Endothelial cell of umbilical vein (primary cell): ENCODE results near the gene KCNH2. TPM values are rescaled to one million over a fixed set of nuclear protein-coding genes. Genes with fewer than 3 reads are reported as not detected.

Source experiments
- BruUV-seq: library from RNA; stranded (reverse); fragments of 400-500 nt; replicated peaks from 2 replicates; lab custom pipeline; 2021; lab: Mats Ljungman, UMichigan
- CTCF ChIA-PET: fragments of 300-600, 350-600 bp; sonication (Branson Sonifier 250); formaldehyde crosslinking; loops from one replicate; lab custom pipeline; 2021; ENCODE audit warnings: antibody characterized with exemption, inconsistent platforms; lab: Charles Lee
- POLR2A ChIA-PET: fragments of 300-600, 350-600 bp; sonication (Branson Sonifier 250); formaldehyde crosslinking; loops from one replicate; lab custom pipeline; 2021; ENCODE audit warnings: antibody characterized with exemption, inconsistent platforms; lab: Charles Lee
- DNase-seq: peaks from one replicate; pipeline ENCODE4 v3.0.0-alpha.2; 2011; ENCODE audit warnings: low read depth, low spot score
- FAIRE-seq: peaks from 2 replicates; lab custom pipeline; 2011; peaks lifted over from hg19 to GRCh38; lab: Jason Lieb, UNC
- H2AFZ ChIP-seq: 2 replicates; pipeline ENCODE4 v1.6.0; 2012; ENCODE audit warnings: low read depth, low read length, control low read depth, inconsistent platforms
- H3K27ac ChIP-seq: 2 replicates; pipeline ENCODE4 v1.5.1; 2011; ENCODE audit warnings: low read depth, mild to moderate bottlenecking, control low read depth, low read length, moderate library complexity; ENCODE audit not compliant: insufficient read depth
- H3K27me3 ChIP-seq, 2 experiments: 2 replicates each; pipeline versions ENCODE4 v1.6.0 to v1.6.1; 2011; ENCODE audit warnings: low read length in 2 of 2, mixed read lengths in 1 of 2; ENCODE audit not compliant: control insufficient read depth in 2 of 2, insufficient read depth in 2 of 2
- H3K36me3 ChIP-seq, 2 experiments: 2 replicates in 1 of 2; 3 replicates in 1 of 2; pipeline ENCODE4 v1.5.1; 2011; ENCODE audit warnings: low read length in 2 of 2, mild to moderate bottlenecking in 1 of 2, moderate library complexity in 1 of 2; ENCODE audit not compliant: control insufficient read depth in 2 of 2, insufficient read depth in 2 of 2; ENCODE audit errors: extremely low read depth in 1 of 2
- H3K4me1 ChIP-seq: 3 replicates; pipeline ENCODE4 v1.5.1; 2011; ENCODE audit warnings: mild to moderate bottlenecking, low read length; ENCODE audit not compliant: control insufficient read depth, insufficient read depth; ENCODE audit errors: extremely low read depth
- H3K4me2 ChIP-seq: 2 replicates; pipeline ENCODE4 v1.6.1; 2011; ENCODE audit warnings: low read length, control low read depth, mixed read lengths; ENCODE audit not compliant: insufficient read depth
- H3K4me3 ChIP-seq, 3 experiments: fragments of 200-600 bp in 1 of 3; sonication (generic), shearing (Covaris generic) in 1 of 3; replicated peaks in 1 of 3; 2 replicates each; pipeline ENCODE4 v1.5.1; 2011 to 2016; ENCODE audit warnings: control low read depth in 3 of 3, low read length in 3 of 3, mild to moderate bottlenecking in 2 of 3, inconsistent platforms in 1 of 3, low read depth in 1 of 3, moderate library complexity in 1 of 3; ENCODE audit not compliant: insufficient read depth in 1 of 3
- H3K79me2 ChIP-seq: 2 replicates; pipeline ENCODE4 v1.6.0; 2012; ENCODE audit warnings: low read length, inconsistent platforms; ENCODE audit not compliant: control insufficient read depth, insufficient read depth
- H3K9ac ChIP-seq: replicated peaks from 2 replicates; pipeline ENCODE3; 2011; ENCODE audit warnings: low read length, control low read depth; ENCODE audit not compliant: insufficient read depth; ENCODE audit errors: extremely low read depth
- H3K9me1 ChIP-seq: replicated peaks from 3 replicates; pipeline ENCODE4 v1.6.0; 2011; ENCODE audit warnings: mild to moderate bottlenecking, low read length; ENCODE audit not compliant: control insufficient read depth, insufficient read depth; ENCODE audit errors: extremely low read depth
- H3K9me3 ChIP-seq: replicated peaks from 2 replicates; pipeline ENCODE4 v1.5.1; 2012; ENCODE audit warnings: low read length, inconsistent platforms; ENCODE audit not compliant: control insufficient read depth, insufficient read depth
- H4K20me1 ChIP-seq: replicated peaks from 2 replicates; pipeline ENCODE3; 2011; ENCODE audit warnings: mild to moderate bottlenecking, low read length; ENCODE audit not compliant: control insufficient read depth, insufficient read depth; ENCODE audit errors: extremely low read depth
- FOS ChIP-seq: IDR thresholded peaks from 2 replicates; pipeline ENCODE4 v1.6.1; 2011; ENCODE audit warnings: mild to moderate bottlenecking, low read length, moderate library complexity, borderline replicate concordance; ENCODE audit not compliant: insufficient read depth
- GATA2 ChIP-seq: IDR thresholded peaks from 2 replicates; pipeline ENCODE4 v1.7.0; 2011; ENCODE audit warnings: low read depth, mild to moderate bottlenecking, moderate library complexity, mixed read lengths, low read length; ENCODE audit not compliant: insufficient read length, insufficient read depth
- MAX ChIP-seq: IDR thresholded peaks from 2 replicates; pipeline ENCODE4 v1.6.1; 2011; ENCODE audit not compliant: insufficient read depth, insufficient read length
- POLR2A ChIP-seq: IDR thresholded peaks from 2 replicates; pipeline ENCODE4 v1.6.1; 2012; ENCODE audit warnings: low read depth, mild to moderate bottlenecking, control low read depth, low read length
- dilution Hi-C: fragments of 300-500 bp; cut with MboI; formaldehyde crosslinking; loops from one replicate; pipeline ENCODE4 v1.15.0; 2019; ENCODE audit warnings: low sequenced_read_pairs; ENCODE audit not compliant: extremely low pct_ligation_motif_present
- intact Hi-C: fragments of 100-400 bp; cut with micrococcal nuclease; formaldehyde crosslinking; loops from one replicate; pipeline ENCODE4 v1.10.0; 2022
- polyA plus RNA-seq, 4 experiments: library from polyadenylated mRNA; depleted of rRNA in 3 of 4; stranded (reverse) in 3 of 4; unstranded in 1 of 4; fragments of >200 nt; gene quantifications; 2 replicates each; pipeline versions ENCODE4 v1.2.1 to v1.2.3, GENCODE V29; 2011 to 2012; ENCODE audit warnings: missing spikeins in 1 of 4
- total RNA-seq: library from RNA; stranded (reverse); gene quantifications from 2 replicates; pipeline ENCODE4 v1.2.3, GENCODE V29; 2021

KCNH2 gene
- total and polyA plus RNA-seq, 2 donors (not counting 3 experiments of a cell fraction or from before 2014, with no cell fraction given) = 0.03 to 0.09 TPM

- Histone ChIP-seq H3K9me1 (no peaks in the 10 kb centered on the region), H3K9me3 (no peaks in the 10 kb centered on the region), H3K36me3 (no peaks in the 10 kb centered on the region), H2AFZ (no peak overlapping the region), H3K4me3 (no peak overlapping the region), H3K4me1 (no peaks in the 10 kb centered on the region), H4K20me1 (no peaks in the 10 kb centered on the region), H3K27me3 (peaks cover 6 to 7% of the 10 kb centered on the region in 2 experiments), H3K4me2 (no peak overlapping the region), H3K79me2 (no peaks in the 10 kb centered on the region), H3K9ac (no peak overlapping the region), H3K27ac (no peak overlapping the region)
- DNase-seq (no peak), FAIRE-seq (no peak)
- dilution Hi-C loops = no loop called here
- POLR2A ChIA-PET = no interaction called here
- CTCF ChIA-PET = interaction anchor here (1.7 kb wide), 1 partner anchor 156 kb away, joined by 4 read pairs; no protein-coding TSS in a partner anchor
- TF ChIP-seq GATA2 = no peak
- intact Hi-C loops = no loop called here
- no TSS peak for BruUV-seq
These were observed 43.9 kb downstream of the KCNH2 start for GRCh38 chr7:150934045-150934766.

GRCh38 chr7:150931199-150931869 is 46.8 kb downstream of the KCNH2 start:
- no peak overlapping the region for H3K4me2 ChIP-seq
- TF ChIP-seq POLR2A (no peak), FOS (no peak), GATA2 (no peak), MAX (no peak)
- H3K27ac ChIP-seq = no peak overlapping the region
- ChIA-PET CTCF (interaction anchor here (0.8 to 3.0 kb wide), 5 partner anchors 8 to 58 kb away, joined by 3 to 11 read pairs (median 3); no protein-coding TSS in a partner anchor), POLR2A (no interaction called here)
- DNase-seq = no peak
- no peak for FAIRE-seq
- H2AFZ ChIP-seq = no peak overlapping the region
- H3K79me2 ChIP-seq = no peaks in the 10 kb centered on the region
- no peaks in the 10 kb centered on the region for H3K9me3 ChIP-seq
- BruUV-seq = no TSS peak
- dilution Hi-C loops (no loop called here), intact Hi-C loops (no loop called here)
- no peak overlapping the region for H3K9ac ChIP-seq
- no peak overlapping the region for H3K4me3 ChIP-seq
- no peaks in the 10 kb centered on the region for H3K36me3 ChIP-seq
- H4K20me1 ChIP-seq = no peaks in the 10 kb centered on the region
- no peaks in the 10 kb centered on the region for H3K9me1 ChIP-seq
- peaks cover 5 to 18% of the 10 kb centered on the region in 2 experiments for H3K27me3 ChIP-seq
- no peaks in the 10 kb centered on the region for H3K4me1 ChIP-seq
